GM23338 (cell line): Measurements from ENCODE around the gene ORAI1. TPM values are rescaled to one million over a fixed set of nuclear protein-coding genes. Genes with fewer than 3 reads are reported as not detected.

Source experiments
- ATAC-seq: fragments of 200-7000 bp; cut with Tn5 transposase; 3 replicates; pipeline ENCODE4 v1.9.1; 2020
- DNase-seq: peaks from one replicate; pipeline ENCODE4 v3.0.0-alpha.2; 2015; ENCODE audit warnings: low spot score
- H2AFZ ChIP-seq: fragments of 200-600 bp; sonication (generic); 2 replicates; pipeline ENCODE4 v1.8.0; 2016; ENCODE audit warnings: antibody characterized with exemption, mild to moderate bottlenecking, moderate library complexity
- H3F3A ChIP-seq: fragments of 200-600 bp; sonication (generic); replicated peaks from 2 replicates; pipeline ENCODE4 v1.8.0; 2017; ENCODE audit warnings: antibody characterized with exemption, mixed run types, low read depth
- H3K27ac ChIP-seq: fragments of 200-600 bp; sonication (generic); 2 replicates; pipeline ENCODE4 v1.6.1; 2016; ENCODE audit warnings: low read depth
- H3K27me3 ChIP-seq: fragments of 200-600 bp; sonication (generic); 2 replicates; pipeline ENCODE4 v1.8.0; 2016; ENCODE audit warnings: mild to moderate bottlenecking, mixed run types, moderate library complexity; ENCODE audit not compliant: insufficient read depth
- H3K36me3 ChIP-seq: fragments of 200-600 bp; sonication (generic); 2 replicates; pipeline ENCODE4 v1.8.0; 2016; ENCODE audit warnings: mild to moderate bottlenecking; ENCODE audit not compliant: insufficient read depth
- H3K4me1 ChIP-seq: fragments of 200-600 bp; sonication (generic); 2 replicates; pipeline ENCODE4 v1.8.0; 2016; ENCODE audit warnings: mild to moderate bottlenecking, moderate library complexity; ENCODE audit not compliant: insufficient read depth
- H3K4me2 ChIP-seq: fragments of 200-600 bp; sonication (generic); 2 replicates; pipeline ENCODE4 v1.7.1; 2017; ENCODE audit warnings: mixed run types
- H3K4me3 ChIP-seq: fragments of 200-600 bp; sonication (generic); 2 replicates; pipeline ENCODE4 v1.6.1; 2016; ENCODE audit warnings: mixed run types
- H3K79me2 ChIP-seq: fragments of 200-600 bp; sonication (generic); replicated peaks from 2 replicates; pipeline ENCODE4 v1.8.0; 2017; ENCODE audit warnings: mild to moderate bottlenecking; ENCODE audit not compliant: insufficient read depth
- H3K9me2 ChIP-seq: fragments of 200-600 bp; sonication (generic); 2 replicates; pipeline ENCODE4 v1.8.0; 2017; ENCODE audit not compliant: insufficient read depth
- H4K20me1 ChIP-seq: fragments of 200-600 bp; sonication (generic); replicated peaks from 2 replicates; pipeline ENCODE4 v1.8.0; 2017; ENCODE audit warnings: mild to moderate bottlenecking; ENCODE audit not compliant: insufficient read depth
- H3K27ac Mint-ChIP-seq: 2 replicates; pipeline ENCODE4 v1.8.0; 2020; ENCODE audit warnings: inconsistent platforms, mild to moderate bottlenecking, moderate library complexity, mixed read lengths
- H3K27me3 Mint-ChIP-seq: 3 replicates; pipeline ENCODE4 v1.8.0; 2022; ENCODE audit warnings: low read depth, mild to moderate bottlenecking, moderate library complexity, mixed read lengths, inconsistent platforms; ENCODE audit not compliant: insufficient read depth, poor library complexity
- H3K36me3 Mint-ChIP-seq: 3 replicates; pipeline ENCODE4 v1.8.0; 2021; ENCODE audit warnings: low read depth, mild to moderate bottlenecking, inconsistent platforms, moderate library complexity, mixed read lengths
- H3K4me1 Mint-ChIP-seq: 3 replicates; pipeline ENCODE4 v1.8.0; 2020; ENCODE audit warnings: mild to moderate bottlenecking, inconsistent platforms, mixed read lengths
- H3K4me3 Mint-ChIP-seq: 3 replicates; pipeline ENCODE4 v1.8.0; 2021; ENCODE audit warnings: moderate library complexity, mild to moderate bottlenecking, inconsistent platforms, mixed read lengths
- H3K9me3 Mint-ChIP-seq: 3 replicates; pipeline ENCODE4 v1.8.0; 2020; ENCODE audit warnings: moderate library complexity, mild to moderate bottlenecking, inconsistent platforms, mixed read lengths
- EZH2phosphoT487 ChIP-seq: fragments of 200-600 bp; sonication (generic); IDR thresholded peaks from one replicate; pipeline ENCODE4 v1.8.1; 2018; ENCODE audit warnings: antibody characterized with exemption; ENCODE audit not compliant: unreplicated experiment
- POLR2AphosphoS5 ChIP-seq: IDR thresholded peaks from 2 replicates; pipeline ENCODE4 v1.6.1; 2016; ENCODE audit warnings: antibody characterized with exemption, low read depth
- REST ChIP-seq: IDR thresholded peaks from one replicate; pipeline ENCODE4 v1.6.1; 2018; ENCODE audit warnings: antibody characterized with exemption; ENCODE audit not compliant: unreplicated experiment
- ZNF114 ChIP-seq: fragments of 250-450 bp; sonication (Bioruptor Pico); IDR thresholded peaks from 2 replicates; pipeline ENCODE4 v1.5.0; 2020; ENCODE audit warnings: mild to moderate bottlenecking, moderate library complexity
- ZNF331 ChIP-seq: fragments of 250-450 bp; sonication (Bioruptor Pico); IDR thresholded peaks from 2 replicates; pipeline ENCODE4 v1.5.0; 2020; ENCODE audit warnings: low read depth, mild to moderate bottlenecking, moderate library complexity
- ZNF462 ChIP-seq: fragments of 250-450 bp; sonication (Bioruptor Pico); IDR thresholded peaks from 2 replicates; pipeline ENCODE4 v1.5.0; 2020; ENCODE audit warnings: mild to moderate bottlenecking, moderate library complexity
- polyA plus RNA-seq: library from polyadenylated mRNA; unstranded; fragments of >200 nt; fragmentation: Nextera tagmentation; extraction: Ambion mirVana; gene quantifications from 2 replicates; pipeline ENCODE4 v1.2.1, GENCODE V29; 2016
- total RNA-seq: library from RNA; depleted of rRNA; stranded (reverse); fragments of >200 nt; shearing (Covaris generic); gene quantifications from 2 replicates; pipeline ENCODE4 v1.2.3, GENCODE V29; 2014

The ORAI1 gene
- total and polyA plus RNA-seq, 2 experiments from 2014 or later: 23.7 to 32.0 TPM

- H3K4me1 ChIP-seq: peaks cover 13% of the 10 kb centered on the region
- ATAC-seq: peak; percentile 94
Observed at GRCh38 chr12:121611306-121611705, 15.0 kb upstream of the ORAI1 start.

More at GRCh38 chr12:121611306-121611705, 15.0 kb upstream of the ORAI1 start:
- no peaks in the 10 kb centered on the region for H3K36me3 ChIP-seq
- Mint-ChIP-seq H3K4me1 (peaks cover 14% of the 10 kb centered on the region), H3K27me3 (peaks cover 9% of the 10 kb centered on the region), H3K9me3 (peaks cover 3% of the 10 kb centered on the region; the same call in 1 of the 3 replicates), H3K27ac (peak overlapping the region; percentile 74; the same call in 1 of the 2 replicates), H3K4me3 (no peak overlapping the region), H3K36me3 (peaks cover 3% of the 10 kb centered on the region; the same call in 1 of the 3 replicates)
- no peak overlapping the region for H2AFZ ChIP-seq
- 0 out of 2 replicates have a peak overlapping the region, but pooled peaks have one; percentile 45 for H3K27ac ChIP-seq
- H3K79me2 ChIP-seq: no peaks in the 10 kb centered on the region
- TF ChIP-seq ZNF331: no peak
- TF ChIP-seq REST: no peak
- no peak for TF ChIP-seq EZH2phosphoT487
- TF ChIP-seq POLR2AphosphoS5: no peak
- TF ChIP-seq ZNF462: no peak
- no peak for TF ChIP-seq ZNF114 (CRISPR knock-in tag)
- H3K27me3 ChIP-seq: no peaks in the 10 kb centered on the region
- H3F3A ChIP-seq: 0 out of 2 replicates have a peak, but pooled peaks cover 6% of the 10 kb centered on the region
- no peaks in the 10 kb centered on the region for H4K20me1 ChIP-seq
- no peak overlapping the region for H3K4me3 ChIP-seq
- peak; percentile 60 for DNase-seq
- H3K9me2 ChIP-seq: 0 out of 2 replicates have a peak, but pooled peaks cover 4% of the 10 kb centered on the region
- H3K4me2 ChIP-seq: 0 out of 2 replicates have a peak overlapping the region, but pooled peaks have one; percentile 45
